ENCODE results near the gene ISG20L2. TPM values are rescaled to one million over a fixed set of nuclear protein-coding genes. Genes with fewer than 3 reads are reported as not detected.
"Not testable (repeated sequence)": the region's sequence is repeated elsewhere in the genome, so short reads cannot be mapped to it uniquely, and the experiment has no call there.

The ISG20L2 gene
- total and polyA plus RNA-seq, 5 donors from 2014 or later, result 15.8 to 76.7 (median 17.7) TPM

GRCh38 chr1:156768610-156769295 lies 40.2 kb upstream of the ISG20L2 start:
- DNase-seq (no peak), ATAC-seq (ENCODE audit: low read depth in 2 of 2) (no peak)
- H3K27ac Mint-ChIP-seq, result peak overlapping the region in 1 of 3 donors; percentile 82
- peaks cover 20% of the 10 kb centered on the region for H3K36me3 ChIP-seq (ENCODE audit: control insufficient read depth, insufficient read depth, low read length)
- peaks cover 21% of the 10 kb centered on the region for H3K36me3 Mint-ChIP-seq
- no peaks in the 10 kb centered on the region for H3K9me3 Mint-ChIP-seq
- no peaks in the 10 kb centered on the region for H3K9me3 ChIP-seq (ENCODE audit: control insufficient read depth in 2 of 2, low read length in 2 of 2)
- peaks cover 17 to 52% (median 38%) of the 10 kb centered on the region in 4 donors for H3K4me1 Mint-ChIP-seq
- peaks cover 57% of the 10 kb centered on the region for H3K4me1 ChIP-seq (ENCODE audit: control insufficient read depth, insufficient read depth, low read length, poor library complexity, severe bottlenecking)
- H3K27me3 ChIP-seq (ENCODE audit: control insufficient read depth, insufficient read depth, low read length), result no peaks in the 10 kb centered on the region
- H3K27ac ChIP-seq (ENCODE audit: insufficient read depth, low read length, poor library complexity, severe bottlenecking), result peak overlapping the region; percentile 98
- peak overlapping the region; percentile 83 for H3K4me3 ChIP-seq (ENCODE audit: low read depth, low read length)
- no peaks in the 10 kb centered on the region for H3K27me3 Mint-ChIP-seq
- peak overlapping the region in 1 of 4 donors; percentile 91 for H3K4me3 Mint-ChIP-seq

- ATAC-seq (ENCODE audit: low read depth in 2 of 2) (no peak), DNase-seq (peak in 2 of 3 donors; percentile 18 to 44)
- H3K36me3 Mint-ChIP-seq, result peaks cover 21% of the 10 kb centered on the region
- Histone ChIP-seq H3K27ac (ENCODE audit: insufficient read depth, low read length, poor library complexity, severe bottlenecking) (peak overlapping the region; percentile 98), H3K27me3 (ENCODE audit: control insufficient read depth, insufficient read depth, low read length) (no peaks in the 10 kb centered on the region), H3K9me3 (ENCODE audit: control insufficient read depth in 2 of 2, low read length in 2 of 2) (no peaks in the 10 kb centered on the region), H3K36me3 (ENCODE audit: control insufficient read depth, insufficient read depth, low read length) (peaks cover 16% of the 10 kb centered on the region), H3K4me1 (ENCODE audit: control insufficient read depth, insufficient read depth, low read length, poor library complexity, severe bottlenecking) (peaks cover 51% of the 10 kb centered on the region), H3K4me3 (ENCODE audit: low read depth, low read length) (peak overlapping the region; percentile 88)
- no peaks in the 10 kb centered on the region for H3K27me3 Mint-ChIP-seq
- no peak overlapping the region for H3K27ac Mint-ChIP-seq
- peaks cover 17 to 45% (median 31%) of the 10 kb centered on the region in 4 donors for H3K4me1 Mint-ChIP-seq
- no peaks in the 10 kb centered on the region for H3K9me3 Mint-ChIP-seq
- peak overlapping the region in 1 of 4 donors; percentile 91 for H3K4me3 Mint-ChIP-seq
Measured at GRCh38 chr1:156767879-156768604, 39.5 kb upstream of the ISG20L2 start.

- H3K4me1 ChIP-seq (ENCODE audit: control insufficient read depth, insufficient read depth, low read length, poor library complexity, severe bottlenecking), result peaks cover 47% of the 10 kb centered on the region
- H3K27ac Mint-ChIP-seq, result no peak within 1 kb of the TSS
- H3K27me3 ChIP-seq (ENCODE audit: control insufficient read depth, insufficient read depth, low read length), result no peaks in the 10 kb centered on the region
- no peaks in the 10 kb centered on the region for H3K9me3 Mint-ChIP-seq
- peak within 1 kb of the TSS; percentile 98 for H3K27ac ChIP-seq (ENCODE audit: insufficient read depth, low read length, poor library complexity, severe bottlenecking)
- peak within 1 kb of the TSS; percentile 89 for H3K4me3 ChIP-seq (ENCODE audit: low read depth, low read length)
- DNase-seq (peak; percentile 98 to 100 (median 99)), ATAC-seq (ENCODE audit: low read depth in 2 of 2) (peak; percentile 94)
- no peaks in the 10 kb centered on the region for H3K27me3 Mint-ChIP-seq
- peaks cover 21% of the 10 kb centered on the region for H3K36me3 Mint-ChIP-seq
- peaks cover 17 to 38% (median 24%) of the 10 kb centered on the region in 4 donors for H3K4me1 Mint-ChIP-seq
- H3K9me3 ChIP-seq (ENCODE audit: control insufficient read depth in 2 of 2, low read length in 2 of 2), result no peaks in the 10 kb centered on the region
- H3K36me3 ChIP-seq (ENCODE audit: control insufficient read depth, insufficient read depth, low read length), result peaks cover 11% of the 10 kb centered on the region
- peak within 1 kb of the TSS in 1 of 4 donors; percentile 91 for H3K4me3 Mint-ChIP-seq
Measured at GRCh38 chr1:156767101-156767878, 38.7 kb upstream of the ISG20L2 start, which contains the start of gene PRCC. PRCC (plus strand) TSS chr1:156767535; CDS start chr1:156767772, 237 bp downstream.

- peaks cover 20% of the 10 kb centered on the region for H3K36me3 Mint-ChIP-seq
- no peak overlapping the region for H3K27ac Mint-ChIP-seq
- peak overlapping the region; percentile 98 for H3K27ac ChIP-seq (ENCODE audit: insufficient read depth, low read length, poor library complexity, severe bottlenecking)
- H3K9me3 Mint-ChIP-seq, result no peaks in the 10 kb centered on the region
- H3K4me3 ChIP-seq (ENCODE audit: low read depth, low read length), result peak overlapping the region; percentile 89
- DNase-seq (no peak), ATAC-seq (ENCODE audit: low read depth in 2 of 2) (no peak)
- no peaks in the 10 kb centered on the region for H3K27me3 Mint-ChIP-seq
- peaks cover 47% of the 10 kb centered on the region for H3K4me1 ChIP-seq (ENCODE audit: control insufficient read depth, insufficient read depth, low read length, poor library complexity, severe bottlenecking)
- H3K9me3 ChIP-seq (ENCODE audit: control insufficient read depth in 2 of 2, low read length in 2 of 2), result no peaks in the 10 kb centered on the region
- peaks cover 9% of the 10 kb centered on the region for H3K36me3 ChIP-seq (ENCODE audit: control insufficient read depth, insufficient read depth, low read length)
- H3K27me3 ChIP-seq (ENCODE audit: control insufficient read depth, insufficient read depth, low read length), result no peaks in the 10 kb centered on the region
- peaks cover 17 to 33% (median 23%) of the 10 kb centered on the region in 4 donors for H3K4me1 Mint-ChIP-seq
- no peak overlapping the region for H3K4me3 Mint-ChIP-seq
Measured at GRCh38 chr1:156766298-156767100, 37.9 kb upstream of the ISG20L2 start.

- no peaks in the 10 kb centered on the region for H3K27me3 ChIP-seq (ENCODE audit: control insufficient read depth, insufficient read depth, low read length)
- H3K4me3 Mint-ChIP-seq, result no peak overlapping the region
- H3K4me1 ChIP-seq (ENCODE audit: control insufficient read depth, insufficient read depth, low read length, poor library complexity, severe bottlenecking), result peaks cover 40% of the 10 kb centered on the region
- H3K27me3 Mint-ChIP-seq, result no peaks in the 10 kb centered on the region
- H3K27ac ChIP-seq (ENCODE audit: insufficient read depth, low read length, poor library complexity, severe bottlenecking), result no peak overlapping the region
- no peak overlapping the region for H3K27ac Mint-ChIP-seq
- peaks cover 12% of the 10 kb centered on the region for H3K36me3 Mint-ChIP-seq
- peaks cover under 1% of the 10 kb centered on the region for H3K36me3 ChIP-seq (ENCODE audit: control insufficient read depth, insufficient read depth, low read length)
- DNase-seq (no peak), ATAC-seq (ENCODE audit: low read depth in 2 of 2) (no peak)
- H3K9me3 ChIP-seq (ENCODE audit: control insufficient read depth in 2 of 2, low read length in 2 of 2), result no peaks in the 10 kb centered on the region
- no peaks in the 10 kb centered on the region for H3K9me3 Mint-ChIP-seq
- H3K4me1 Mint-ChIP-seq, result peaks cover 13 to 25% (median 16%) of the 10 kb centered on the region in 4 donors
- H3K4me3 ChIP-seq (ENCODE audit: low read depth, low read length), result no peak overlapping the region
Measured at GRCh38 chr1:156765666-156766065, 37.1 kb upstream of the ISG20L2 start.

GRCh38 chr1:156765136-156765535 lies 36.6 kb upstream of the ISG20L2 start:
- not testable (repeated sequence) for H3K27ac Mint-ChIP-seq; DNase-seq; H3K9me3 Mint-ChIP-seq; ATAC-seq (ENCODE audit: low read depth in 2 of 2); H3K36me3 ChIP-seq (ENCODE audit: control insufficient read depth, insufficient read depth, low read length); H3K27me3 Mint-ChIP-seq; H3K4me3 ChIP-seq (ENCODE audit: low read depth, low read length); H3K27me3 ChIP-seq (ENCODE audit: control insufficient read depth, insufficient read depth, low read length); H3K9me3 ChIP-seq (ENCODE audit: control insufficient read depth in 2 of 2, low read length in 2 of 2); H3K27ac ChIP-seq (ENCODE audit: insufficient read depth, low read length, poor library complexity, severe bottlenecking); H3K4me3 Mint-ChIP-seq
- Mint-ChIP-seq H3K36me3 (peaks cover 11% of the 10 kb centered on the region), H3K4me1 (peaks cover 10 to 19% (median 15%) of the 10 kb centered on the region in 4 donors)
- peaks cover 36% of the 10 kb centered on the region for H3K4me1 ChIP-seq (ENCODE audit: control insufficient read depth, insufficient read depth, low read length, poor library complexity, severe bottlenecking)

- H3K27ac Mint-ChIP-seq, result no peak overlapping the region
- H3K27me3 Mint-ChIP-seq, result no peaks in the 10 kb centered on the region
- H3K9me3 Mint-ChIP-seq, result no peaks in the 10 kb centered on the region
- H3K36me3 Mint-ChIP-seq, result peaks cover 4% of the 10 kb centered on the region
- Histone ChIP-seq H3K4me3 (ENCODE audit: low read depth, low read length) (no peak overlapping the region), H3K4me1 (ENCODE audit: control insufficient read depth, insufficient read depth, low read length, poor library complexity, severe bottlenecking) (no peaks in the 10 kb centered on the region), H3K27me3 (ENCODE audit: control insufficient read depth, insufficient read depth, low read length) (no peaks in the 10 kb centered on the region), H3K36me3 (ENCODE audit: control insufficient read depth, insufficient read depth, low read length) (no peaks in the 10 kb centered on the region), H3K27ac (ENCODE audit: insufficient read depth, low read length, poor library complexity, severe bottlenecking) (no peak overlapping the region), H3K9me3 (ENCODE audit: control insufficient read depth in 2 of 2, low read length in 2 of 2) (no peaks in the 10 kb centered on the region)
- no peak for DNase-seq
- H3K4me1 Mint-ChIP-seq, result peaks cover 0 to 4% (median 2%) of the 10 kb centered on the region in 4 donors
- ATAC-seq (ENCODE audit: low read depth in 2 of 2), result no peak
- H3K4me3 Mint-ChIP-seq, result no peak overlapping the region
Measured at GRCh38 chr1:156760796-156761104, 32.2 kb upstream of the ISG20L2 start.

All from CD4-positive, CD25-positive, alpha-beta regulatory T cell (primary cell).